Activated CD4-positive, alpha-beta memory T cell treated with anti-CD3 and anti-CD28 coated beads for 36 hours (primary cell): ENCODE results near the gene ATP5PD. TPM values are rescaled to one million over a fixed set of nuclear protein-coding genes. Genes with fewer than 3 reads are reported as not detected.
"Not testable (repeated sequence)": the region's sequence is repeated elsewhere in the genome, so short reads cannot be mapped to it uniquely, and the experiment has no call there.

Experiments
- CTCF ChIA-PET: fragments of 350-600 bp; sonication (Branson Sonifier 250); formaldehyde crosslinking; loops from one replicate; lab custom pipeline; 2021; ENCODE audit warnings: antibody characterized with exemption, inconsistent platforms; lab: Charles Lee
- POLR2A ChIA-PET: fragments of 350-600 bp; sonication (Branson Sonifier 250); formaldehyde crosslinking; loops from one replicate; lab custom pipeline; 2021; ENCODE audit warnings: antibody characterized with exemption; lab: Charles Lee
- DNase-seq: peaks from one replicate; pipeline ENCODE4 v3.0.0-alpha.2; 2020
- H3K27ac Mint-ChIP-seq: one replicate; pipeline ENCODE4 v1.8.0; 2021; ENCODE audit warnings: mixed read lengths
- H3K27me3 Mint-ChIP-seq: one replicate; pipeline ENCODE4 v1.8.0; 2021; ENCODE audit warnings: mixed read lengths
- H3K36me3 Mint-ChIP-seq: one replicate; pipeline ENCODE4 v1.8.0; 2021; ENCODE audit warnings: mixed read lengths
- H3K4me1 Mint-ChIP-seq: one replicate; pipeline ENCODE4 v1.8.0; 2021; ENCODE audit warnings: low read depth, mixed read lengths
- H3K4me3 Mint-ChIP-seq: one replicate; pipeline ENCODE4 v1.8.0; 2021; ENCODE audit warnings: mild to moderate bottlenecking, mixed read lengths
- H3K9me3 Mint-ChIP-seq: one replicate; pipeline ENCODE4 v1.8.0; 2021; ENCODE audit warnings: mixed read lengths
- intact Hi-C: fragments of 100-400 bp; cut with micrococcal nuclease; formaldehyde crosslinking; loops from one replicate; pipeline ENCODE4 v1.15.1; 2023
- total RNA-seq, 2 experiments: library from RNA; stranded (reverse); gene quantifications; one replicate each; pipeline ENCODE4 v1.2.3, GENCODE V29; 2021

ATP5PD gene
- total RNA-seq, 2 experiments from 2014 or later, result 249 to 261 TPM

DNA sequence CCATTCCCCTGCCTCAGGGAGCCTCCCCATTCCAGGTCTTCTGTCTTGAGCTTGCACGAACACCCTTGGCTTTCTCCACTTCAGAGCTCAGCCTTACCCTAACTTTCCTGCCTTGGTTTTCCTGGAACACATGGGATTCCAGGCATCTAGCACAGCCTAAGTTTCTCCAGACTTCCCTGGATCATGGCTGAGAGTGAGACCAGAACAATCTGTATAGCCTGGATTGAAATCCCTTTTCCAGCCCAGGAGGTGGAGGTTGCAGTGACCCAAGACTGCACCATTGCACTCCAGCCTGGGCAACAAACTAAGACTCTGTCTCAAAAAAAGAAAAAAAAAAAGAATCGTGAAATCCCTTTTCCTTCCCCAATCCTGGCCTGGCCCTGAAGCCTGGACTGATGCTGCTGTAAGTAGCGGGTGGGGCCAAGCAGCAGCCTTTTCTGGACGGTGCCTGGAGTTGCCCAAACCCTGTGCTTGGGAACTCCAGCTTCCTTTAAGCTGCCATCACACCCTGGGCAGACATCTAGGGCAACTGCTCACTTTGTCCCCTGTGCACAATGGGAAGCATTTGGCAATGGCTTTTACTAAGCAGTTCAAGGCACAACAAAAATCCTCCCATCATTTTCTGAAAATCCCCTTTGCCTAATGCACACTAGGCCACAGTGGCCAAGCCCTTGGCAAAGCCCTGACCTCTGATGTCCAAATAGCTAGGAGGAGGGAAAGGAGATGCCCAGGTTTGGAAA is 29.0 kb upstream of the ATP5PD start:
- H3K36me3 Mint-ChIP-seq, result no peaks in the 10 kb centered on the region
- CTCF ChIA-PET, result interaction anchor here (1.4 to 2.1 kb wide), 2 partner anchors 12 to 39 kb away, joined by 3 to 7 read pairs; partner anchors contain the start of gene SLC16A5
- no peak for DNase-seq
- no peaks in the 10 kb centered on the region for H3K9me3 Mint-ChIP-seq
- intact Hi-C loops, result loop anchor here (5.0 kb wide), 1 partner anchor 37 kb away; no protein-coding TSS in a partner anchor
- H3K4me3 Mint-ChIP-seq, result no peak overlapping the region
- no peaks in the 10 kb centered on the region for H3K27me3 Mint-ChIP-seq
- H3K4me1 Mint-ChIP-seq, result peaks cover 25% of the 10 kb centered on the region
- H3K27ac Mint-ChIP-seq, result no peak overlapping the region
- POLR2A ChIA-PET, result no interaction called here

DNA sequence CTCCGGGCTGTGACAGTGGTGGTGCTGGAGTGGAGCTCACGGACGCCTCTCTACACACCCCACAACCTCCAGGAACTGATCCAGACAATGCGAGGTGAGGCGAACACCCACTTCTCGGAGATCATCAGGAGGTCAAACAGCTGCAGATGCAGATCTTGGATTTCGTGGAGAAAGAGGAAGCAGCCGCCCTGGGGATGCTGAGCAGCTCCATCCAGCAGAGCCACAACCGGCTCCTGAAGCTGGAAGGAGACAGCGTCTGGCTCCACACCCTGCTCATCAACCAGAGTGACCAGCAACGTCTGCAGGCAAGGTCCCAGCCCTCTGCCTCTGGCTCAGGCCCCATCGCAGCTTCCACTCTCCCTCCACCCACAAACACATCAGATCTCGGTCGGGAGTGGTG is 27.8 kb upstream of the ATP5PD start:
- no peaks in the 10 kb centered on the region for H3K36me3 Mint-ChIP-seq
- H3K9me3 Mint-ChIP-seq, result no peaks in the 10 kb centered on the region
- ChIA-PET POLR2A (no interaction called here), CTCF (interaction anchor here (1.3 to 1.6 kb wide), 2 partner anchors 57 to 127 kb away, joined by 4 to 5 read pairs; partner anchors contain the start of gene NT5C)
- no peak overlapping the region for H3K4me3 Mint-ChIP-seq
- H3K27ac Mint-ChIP-seq, result no peak overlapping the region
- intact Hi-C loops, result no loop called here
- DNase-seq, result no peak
- H3K4me1 Mint-ChIP-seq, result peaks cover 22% of the 10 kb centered on the region
- no peaks in the 10 kb centered on the region for H3K27me3 Mint-ChIP-seq

DNA sequence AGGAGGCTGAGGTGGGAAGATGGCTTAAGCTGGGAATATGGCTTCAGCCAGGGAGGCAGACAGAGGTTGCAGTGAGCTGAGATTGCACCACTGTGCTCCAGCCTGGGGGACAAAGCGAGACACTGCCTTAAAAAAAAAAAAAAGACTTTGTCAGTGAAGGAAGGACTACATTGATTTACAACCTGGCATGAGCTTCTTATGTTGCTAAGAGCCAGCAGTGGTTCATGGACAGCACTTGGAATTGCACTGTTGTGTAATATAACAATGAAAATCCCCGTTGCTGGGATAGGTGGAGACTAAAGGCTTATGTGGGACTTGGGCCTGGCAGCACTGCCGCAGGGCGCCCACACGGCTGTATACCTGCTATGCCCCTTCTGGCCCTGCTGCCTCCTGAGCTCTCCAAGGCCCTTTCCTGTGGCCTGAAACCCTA is 26.9 kb upstream of the ATP5PD start:
- POLR2A ChIA-PET, result no interaction called here
- intact Hi-C loops, result no loop called here

GRCh38 chr17:75072909-75073308 is 26.1 kb upstream of the ATP5PD start:
- H3K9me3 Mint-ChIP-seq, H3K27ac Mint-ChIP-seq, intact Hi-C loops, DNase-seq, H3K4me3 Mint-ChIP-seq, POLR2A ChIA-PET, H3K27me3 Mint-ChIP-seq, H3K36me3 Mint-ChIP-seq: not testable (repeated sequence)
- peaks cover 13% of the 10 kb centered on the region for H3K4me1 Mint-ChIP-seq
- CTCF ChIA-PET, result interaction anchor here (0.9 to 1.1 kb wide), 2 partner anchors 33 to 41 kb away, joined by 3 to 4 read pairs; no protein-coding TSS in a partner anchor

More for the DNA sequence above, 26.9 kb upstream of the ATP5PD start:
- Mint-ChIP-seq H3K4me1 (peaks cover 16% of the 10 kb centered on the region), H3K9me3 (no peaks in the 10 kb centered on the region), H3K27ac (no peak overlapping the region), H3K4me3 (no peak overlapping the region), H3K27me3 (no peaks in the 10 kb centered on the region), H3K36me3 (no peaks in the 10 kb centered on the region)
- no peak for DNase-seq
- CTCF ChIA-PET, result interaction anchor here (1.1 to 1.6 kb wide), 3 partner anchors 40 to 128 kb away, joined by 4 to 5 read pairs (median 4); partner anchors contain the start of gene NT5C

DNA sequence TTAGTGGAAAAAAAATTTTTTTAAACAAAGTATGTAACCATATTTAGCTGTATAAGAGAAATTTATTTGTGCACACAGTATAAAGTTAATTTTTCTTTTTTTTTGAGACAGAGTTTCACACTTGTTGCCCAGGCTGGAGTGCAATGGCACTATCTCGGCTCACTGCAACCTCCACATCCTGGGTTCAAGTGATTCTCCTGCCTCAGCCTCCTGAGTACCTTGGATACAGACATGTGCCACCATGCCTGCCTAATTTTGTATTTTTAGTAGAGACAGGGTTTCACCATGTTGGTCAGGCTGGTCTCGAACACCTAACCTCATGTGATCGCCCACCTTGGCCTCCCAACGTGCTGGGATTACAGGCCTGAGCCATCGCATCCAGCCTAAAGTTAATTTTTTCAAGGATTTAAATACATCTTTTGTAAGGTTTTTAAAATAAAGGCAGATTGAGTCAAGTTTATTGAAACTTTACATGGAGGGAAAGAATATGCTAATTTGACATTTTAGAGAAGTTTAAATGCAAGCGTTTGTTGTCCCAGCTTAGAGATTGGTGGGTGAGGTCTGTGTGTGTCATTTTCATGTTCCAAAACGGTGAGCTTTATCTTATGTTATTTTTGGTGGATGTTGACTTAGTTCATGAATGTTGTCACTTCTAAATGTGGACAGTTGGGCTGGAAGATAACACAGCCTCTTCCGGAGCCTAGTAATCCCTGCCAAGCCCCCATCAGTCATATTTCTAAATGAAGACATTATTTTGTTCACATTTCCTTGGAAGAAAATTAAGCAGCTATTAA is 24.9 kb upstream of the ATP5PD start:
- H3K9me3 Mint-ChIP-seq, H3K27me3 Mint-ChIP-seq, H3K36me3 Mint-ChIP-seq, H3K4me3 Mint-ChIP-seq, intact Hi-C loops, DNase-seq, POLR2A ChIA-PET, H3K27ac Mint-ChIP-seq: not testable (repeated sequence)
- CTCF ChIA-PET, result interaction anchor here (0.7 to 2.0 kb wide), 3 partner anchors 34 to 89 kb away, joined by 3 to 9 read pairs (median 3); no protein-coding TSS in a partner anchor
- H3K4me1 Mint-ChIP-seq, result peaks cover 13% of the 10 kb centered on the region

DNA sequence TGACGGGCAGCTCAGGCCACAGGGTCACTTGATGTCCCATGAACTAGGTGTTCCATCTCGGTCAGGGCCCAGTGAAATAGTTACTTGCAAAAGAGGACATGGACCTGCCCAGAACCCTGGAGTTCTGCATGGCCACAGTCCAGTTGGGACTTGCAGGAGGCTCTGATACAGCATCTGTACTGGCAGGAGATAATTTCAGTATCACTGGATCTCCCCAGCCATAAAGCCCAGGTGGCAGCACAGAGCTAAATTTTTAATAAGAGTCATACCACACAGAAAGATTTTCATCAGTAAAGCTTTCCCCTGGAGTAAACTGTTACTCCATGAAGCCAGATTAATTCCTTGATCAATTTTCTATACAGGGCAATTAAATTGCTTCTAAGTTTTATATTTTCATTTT is 23.0 kb upstream of the ATP5PD start:
- H3K4me3 Mint-ChIP-seq, result no peak overlapping the region
- H3K9me3 Mint-ChIP-seq, result no peaks in the 10 kb centered on the region
- H3K36me3 Mint-ChIP-seq, result peaks cover 4% of the 10 kb centered on the region
- ChIA-PET CTCF (interaction anchor here (0.9 to 2.0 kb wide), 6 partner anchors 10 to 132 kb away, joined by 3 to 9 read pairs (median 3); no protein-coding TSS in a partner anchor), POLR2A (interaction anchor here (1.0 kb wide), 1 partner anchor 193 kb away, joined by 5 read pairs; no protein-coding TSS in a partner anchor)
- DNase-seq, result no peak
- intact Hi-C loops, result loop anchor here (5.0 kb wide), 1 partner anchor 83 kb away; the partner anchor contains the start of gene JPT1
- no peak overlapping the region for H3K27ac Mint-ChIP-seq
- peaks cover 32% of the 10 kb centered on the region for H3K4me1 Mint-ChIP-seq
- H3K27me3 Mint-ChIP-seq, result no peaks in the 10 kb centered on the region

- H3K4me3 Mint-ChIP-seq, result no peak overlapping the region
- no peak for DNase-seq
- peaks cover 13% of the 10 kb centered on the region for H3K36me3 Mint-ChIP-seq
- H3K27ac Mint-ChIP-seq, result peak overlapping the region; percentile 9
- no peaks in the 10 kb centered on the region for H3K27me3 Mint-ChIP-seq
- H3K9me3 Mint-ChIP-seq, result no peaks in the 10 kb centered on the region
- H3K4me1 Mint-ChIP-seq, result peaks cover 37% of the 10 kb centered on the region
- intact Hi-C loops, result loop anchor here (5.0 kb wide), 1 partner anchor 84 kb away; the partner anchor contains the start of gene JPT1
- ChIA-PET POLR2A (no interaction called here), CTCF (interaction anchor here (0.6 to 2.2 kb wide), 6 partner anchors 9 to 1342 kb away, joined by 3 to 11 read pairs (median 6); no protein-coding TSS in a partner anchor)
Measured at GRCh38 chr17:75068750-75069149, 22.0 kb upstream of the ATP5PD start.

GRCh38 chr17:75067856-75068255 is 21.1 kb upstream of the ATP5PD start:
- CTCF ChIA-PET, result interaction anchor here (0.6 to 2.2 kb wide), 4 partner anchors 11 to 106 kb away, joined by 3 to 11 read pairs (median 8); no protein-coding TSS in a partner anchor
- POLR2A ChIA-PET, result interaction anchor here (1.1 kb wide), 1 partner anchor 63 kb away, joined by 3 read pairs; the partner anchor contains the start of gene NT5C
- peak overlapping the region; percentile 73 for H3K27ac Mint-ChIP-seq
- DNase-seq, result peak; percentile 62
- intact Hi-C loops, result loop anchor here (5.0 kb wide), 1 partner anchor 84 kb away; the partner anchor contains the start of gene JPT1
- no peak overlapping the region for H3K4me3 Mint-ChIP-seq
- H3K9me3 Mint-ChIP-seq, result no peaks in the 10 kb centered on the region
- H3K27me3 Mint-ChIP-seq, result no peaks in the 10 kb centered on the region
- peaks cover 37% of the 10 kb centered on the region for H3K4me1 Mint-ChIP-seq
- peaks cover 16% of the 10 kb centered on the region for H3K36me3 Mint-ChIP-seq

DNA sequence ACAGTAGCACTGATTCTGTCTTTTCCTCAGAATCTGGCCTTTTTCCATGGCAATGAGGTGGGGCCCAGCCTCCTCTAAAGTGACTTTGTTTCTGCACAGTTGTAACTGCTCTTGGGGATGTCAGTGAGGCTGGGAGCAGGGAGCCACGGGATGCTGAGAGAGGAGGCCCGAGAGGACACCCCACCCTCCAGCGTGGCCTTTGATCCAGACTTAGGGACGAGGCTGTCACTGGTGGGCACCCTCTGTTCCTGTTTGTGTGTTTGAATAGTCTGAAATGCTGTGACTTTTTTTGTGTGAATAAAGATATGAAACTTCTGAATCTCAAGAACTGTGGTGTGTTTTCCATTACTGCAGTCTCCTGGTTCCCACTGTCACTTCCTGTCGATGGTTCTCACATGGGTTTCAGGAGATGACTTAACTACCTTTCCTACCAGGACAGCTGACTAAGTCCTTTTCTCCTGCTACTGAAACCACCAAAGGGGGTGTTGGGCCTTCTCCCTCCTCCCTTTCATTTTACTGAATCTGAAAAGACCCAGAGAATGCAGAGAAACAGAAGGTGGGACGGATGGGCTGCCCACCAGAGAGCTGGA is 18.9 kb upstream of the ATP5PD start:
- DNase-seq, result peak; percentile 54
- Mint-ChIP-seq H3K9me3 (no peaks in the 10 kb centered on the region), H3K27me3 (no peaks in the 10 kb centered on the region), H3K4me1 (peaks cover 37% of the 10 kb centered on the region), H3K27ac (peak overlapping the region; percentile 87), H3K4me3 (no peak overlapping the region), H3K36me3 (peaks cover 27% of the 10 kb centered on the region)
- POLR2A ChIA-PET, result interaction anchor here (0.6 kb wide), 1 partner anchor 30 kb away, joined by 4 read pairs; no protein-coding TSS in a partner anchor
- CTCF ChIA-PET, result interaction anchor here (1.4 kb wide), 1 partner anchor 48 kb away, joined by 5 read pairs; no protein-coding TSS in a partner anchor
- intact Hi-C loops, result loop anchor here (5.0 kb wide), 1 partner anchor 87 kb away; the partner anchor contains the start of gene JPT1

- no peak for DNase-seq
- intact Hi-C loops, result loop anchor here (5.0 kb wide), 1 partner anchor 87 kb away; the partner anchor contains the start of gene JPT1
- peaks cover 37% of the 10 kb centered on the region for H3K4me1 Mint-ChIP-seq
- ChIA-PET POLR2A (no interaction called here), CTCF (interaction anchor here (2.5 kb wide), 1 partner anchor 49 kb away, joined by 11 read pairs; no protein-coding TSS in a partner anchor)
- no peak overlapping the region for H3K4me3 Mint-ChIP-seq
- H3K27me3 Mint-ChIP-seq, result no peaks in the 10 kb centered on the region
- no peaks in the 10 kb centered on the region for H3K9me3 Mint-ChIP-seq
- H3K36me3 Mint-ChIP-seq, result peaks cover 27% of the 10 kb centered on the region
- H3K27ac Mint-ChIP-seq, result peak overlapping the region; percentile 87
Measured at GRCh38 chr17:75064867-75065561, 18.2 kb upstream of the ATP5PD start.
